ENCODE measurements around the gene SOX9. TPM values are rescaled to one million over a fixed set of nuclear protein-coding genes. Genes with fewer than 3 reads are reported as not detected.

SOX9 gene
- polyA plus RNA-seq, 1 donor (not counting 4 experiments of a cell fraction or from before 2014, with no cell fraction given) = 15.8 TPM

DNA sequence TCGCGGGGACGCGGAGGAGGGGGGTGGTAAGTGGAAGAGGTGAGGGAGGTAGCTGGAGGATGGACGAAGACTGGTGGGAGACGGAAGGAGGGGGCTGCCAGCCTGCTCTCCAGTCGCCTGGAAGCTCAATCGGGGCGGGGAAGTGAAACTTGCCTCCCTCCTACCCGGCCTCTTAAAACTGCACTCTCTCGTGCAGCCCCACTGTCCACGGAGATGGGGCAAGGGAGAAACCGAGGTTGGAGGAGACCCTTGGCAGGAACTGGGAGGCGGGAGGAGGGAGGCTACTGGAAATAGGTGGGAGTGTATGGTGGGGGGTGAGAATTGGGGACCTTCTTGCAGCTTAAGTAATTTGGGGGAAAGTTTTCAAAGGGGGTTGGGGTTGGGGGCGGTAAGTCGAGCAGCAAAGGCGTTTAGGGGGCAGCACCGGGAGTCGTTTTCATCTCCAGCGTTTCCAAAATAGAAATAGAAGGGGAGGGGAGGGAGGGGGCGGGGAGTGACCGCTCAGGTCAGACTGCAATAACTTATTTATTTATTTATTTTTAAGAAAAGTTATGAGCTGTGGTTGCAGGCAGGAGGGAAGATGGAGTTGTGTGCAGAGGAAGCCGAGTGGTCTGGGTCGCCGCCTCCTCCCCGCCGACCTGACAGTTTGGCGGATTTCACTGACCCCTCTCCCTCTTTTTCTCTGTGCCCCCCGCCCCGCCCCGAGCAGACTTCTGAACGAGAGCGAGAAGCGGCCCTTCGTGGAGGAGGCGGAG lies 1.4 kb downstream of the SOX9 start:
- no peak overlapping the region for H2AFZ ChIP-seq (ENCODE audit: control insufficient read depth, low read length)

GRCh38 chr17:72122765-72123529 lies 2.1 kb downstream of the SOX9 start:
- DNase-seq (ENCODE audit: low read depth, low spot score) (no peak), FAIRE-seq (no peak)
- dilution Hi-C loops (cut with MboI; ENCODE audit: extremely low pct_ligation_motif_present, low sequenced_read_pairs) = no loop called here
- Histone ChIP-seq H3K9me1 (ENCODE audit: control insufficient read depth, extremely low read depth, insufficient read depth, low read length) (peaks cover 4% of the 10 kb centered on the region), H3K27me3 (ENCODE audit: control insufficient read depth, extremely low read depth, insufficient read depth, low read length) (no peaks in the 10 kb centered on the region), H3K9me3 (ENCODE audit: control insufficient read depth, low read depth, low read length) (no peaks in the 10 kb centered on the region), H3K36me3 (ENCODE audit: control insufficient read depth in 2 of 2, extremely low read depth in 1 of 2, insufficient read depth in 2 of 2, low read length in 2 of 2) (peaks cover 7 to 18% of the 10 kb centered on the region in 2 experiments), H2AFZ (ENCODE audit: control insufficient read depth, low read length) (no peak overlapping the region), H3K4me3 (ENCODE audit: control insufficient read depth in 2 of 3, extremely low read depth in 1 of 3, insufficient read depth in 2 of 3, low read depth in 1 of 3, low read length in 3 of 3) (peak overlapping the region; percentile 62 to 94 (median 77)), H3K4me2 (ENCODE audit: control insufficient read depth, extremely low read depth, insufficient read depth, low read depth, low read length) (peak overlapping the region; percentile 73), H3K9ac (ENCODE audit: control insufficient read depth, extremely low read depth, insufficient read depth, low read length) (peak overlapping the region; percentile 93), H3K27ac (ENCODE audit: control insufficient read depth, insufficient read depth, low read length) (no peak overlapping the region), H4K20me1 (ENCODE audit: control insufficient read depth, extremely low read depth, insufficient read depth, low read length) (peaks cover 31% of the 10 kb centered on the region), H3K79me2 (ENCODE audit: control insufficient read depth, insufficient read depth, low read length) (peaks cover 30% of the 10 kb centered on the region), H3K4me1 (ENCODE audit: control insufficient read depth, extremely low read depth, insufficient read depth, low read length) (peaks cover 51% of the 10 kb centered on the region)
- TF ChIP-seq, protein P1, sequence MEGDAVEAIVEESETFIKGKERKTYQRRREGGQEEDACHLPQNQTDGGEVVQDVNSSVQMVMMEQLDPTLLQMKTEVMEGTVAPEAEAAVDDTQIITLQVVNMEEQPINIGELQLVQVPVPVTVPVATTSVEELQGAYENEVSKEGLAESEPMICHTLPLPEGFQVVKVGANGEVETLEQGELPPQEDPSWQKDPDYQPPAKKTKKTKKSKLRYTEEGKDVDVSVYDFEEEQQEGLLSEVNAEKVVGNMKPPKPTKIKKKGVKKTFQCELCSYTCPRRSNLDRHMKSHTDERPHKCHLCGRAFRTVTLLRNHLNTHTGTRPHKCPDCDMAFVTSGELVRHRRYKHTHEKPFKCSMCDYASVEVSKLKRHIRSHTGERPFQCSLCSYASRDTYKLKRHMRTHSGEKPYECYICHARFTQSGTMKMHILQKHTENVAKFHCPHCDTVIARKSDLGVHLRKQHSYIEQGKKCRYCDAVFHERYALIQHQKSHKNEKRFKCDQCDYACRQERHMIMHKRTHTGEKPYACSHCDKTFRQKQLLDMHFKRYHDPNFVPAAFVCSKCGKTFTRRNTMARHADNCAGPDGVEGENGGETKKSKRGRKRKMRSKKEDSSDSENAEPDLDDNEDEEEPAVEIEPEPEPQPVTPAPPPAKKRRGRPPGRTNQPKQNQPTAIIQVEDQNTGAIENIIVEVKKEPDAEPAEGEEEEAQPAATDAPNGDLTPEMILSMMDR (optimal IDR thresholded peaks at IDR 0.05 in 1 of 3, IDR thresholded peaks at IDR 0.05 in 1 of 3, conservative IDR thresholded peaks at IDR 0.05 in 1 of 3; ENCODE audit: extremely low read depth in 1 of 3, insufficient read depth in 2 of 3, low read length in 3 of 3) = no peak
- no peak for TF ChIP-seq EZH2 (IDR thresholded peaks at IDR 0.05; ENCODE audit: low read length)

More for the DNA sequence above, 1.4 kb downstream of the SOX9 start:
- Histone ChIP-seq H3K4me1 (ENCODE audit: control insufficient read depth, extremely low read depth, insufficient read depth, low read length) (peaks cover 55% of the 10 kb centered on the region), H3K4me2 (ENCODE audit: control insufficient read depth, extremely low read depth, insufficient read depth, low read depth, low read length) (peak overlapping the region; percentile 73), H4K20me1 (ENCODE audit: control insufficient read depth, extremely low read depth, insufficient read depth, low read length) (peaks cover 31% of the 10 kb centered on the region), H3K9me1 (ENCODE audit: control insufficient read depth, extremely low read depth, insufficient read depth, low read length) (peaks cover 4% of the 10 kb centered on the region), H3K9ac (ENCODE audit: control insufficient read depth, extremely low read depth, insufficient read depth, low read length) (peak overlapping the region; percentile 93), H3K27me3 (ENCODE audit: control insufficient read depth, extremely low read depth, insufficient read depth, low read length) (peaks cover 5% of the 10 kb centered on the region), H3K36me3 (ENCODE audit: control insufficient read depth in 2 of 2, extremely low read depth in 1 of 2, insufficient read depth in 2 of 2, low read length in 2 of 2) (peaks cover 7 to 18% of the 10 kb centered on the region in 2 experiments), H3K4me3 (ENCODE audit: control insufficient read depth in 2 of 3, extremely low read depth in 1 of 3, insufficient read depth in 2 of 3, low read depth in 1 of 3, low read length in 3 of 3) (peak overlapping the region; percentile 77 to 94 (median 91)), H3K9me3 (ENCODE audit: control insufficient read depth, low read depth, low read length) (no peaks in the 10 kb centered on the region), H3K79me2 (ENCODE audit: control insufficient read depth, insufficient read depth, low read length) (peaks cover 30% of the 10 kb centered on the region), H3K27ac (ENCODE audit: control insufficient read depth, insufficient read depth, low read length) (peak overlapping the region; percentile 79)
- dilution Hi-C loops (cut with MboI; ENCODE audit: extremely low pct_ligation_motif_present, low sequenced_read_pairs) = no loop called here
- TF ChIP-seq, protein P1 (optimal IDR thresholded peaks at IDR 0.05 in 1 of 3, IDR thresholded peaks at IDR 0.05 in 1 of 3, conservative IDR thresholded peaks at IDR 0.05 in 1 of 3; ENCODE audit: extremely low read depth in 1 of 3, insufficient read depth in 2 of 3, low read length in 3 of 3) = no peak
- no peak for TF ChIP-seq EZH2 (IDR thresholded peaks at IDR 0.05; ENCODE audit: low read length)
- DNase-seq (ENCODE audit: low read depth, low spot score) (no peak), FAIRE-seq (no peak)

Data from keratinocyte (primary cell).